A673 (cell line): ENCODE results near the gene ANP32B. TPM values are rescaled to one million over a fixed set of nuclear protein-coding genes. Genes with fewer than 3 reads are reported as not detected.
A peak's percentile ranks its signal among the peaks of the same experiment; 100 is the strongest.

ENCODE experiments used
- BruUV-seq: library from RNA; stranded (reverse); fragments of 400-500 nt; replicated peaks from 2 replicates; lab custom pipeline; 2021; lab: Mats Ljungman, UMichigan
- CTCF ChIA-PET: fragments of 300-600 bp; sonication (Branson Sonifier 250); formaldehyde crosslinking; loops from one replicate; lab custom pipeline; 2022; ENCODE audit warnings: antibody characterized with exemption; lab: Charles Lee
- POLR2A ChIA-PET: fragments of 300-600 bp; sonication (Branson Sonifier 250); formaldehyde crosslinking; loops from one replicate; lab custom pipeline; 2022; ENCODE audit warnings: antibody characterized with exemption; ENCODE audit not compliant: low non-redundant PET; lab: Charles Lee
- DNase-seq: peaks from one replicate; pipeline ENCODE4 v3.0.0-alpha.2; 2015; ENCODE audit warnings: low spot score
- H3K27ac ChIP-seq: fragments of 200-600 bp; sonication (generic); 2 replicates; pipeline ENCODE4 v1.5.1; 2016; ENCODE audit warnings: mixed run types, low read depth, mild to moderate bottlenecking, mixed read lengths, antibody characterized with exemption, low read length; ENCODE audit not compliant: poor library complexity, severe bottlenecking
- H3K27me3 ChIP-seq: fragments of 200-600 bp; sonication (generic); replicated peaks from 2 replicates; pipeline ENCODE4 v1.6.1; 2017; ENCODE audit warnings: mixed run types, low read depth, mild to moderate bottlenecking, mixed read lengths, antibody characterized with exemption, low read length; ENCODE audit not compliant: insufficient read depth, poor library complexity
- H3K36me3 ChIP-seq: fragments of 200-600 bp; sonication (generic); 2 replicates; pipeline ENCODE4 v1.6.1; 2016; ENCODE audit warnings: mixed run types, mild to moderate bottlenecking, mixed read lengths, antibody characterized with exemption, low read length; ENCODE audit not compliant: insufficient read depth, poor library complexity, severe bottlenecking
- H3K4me1 ChIP-seq: fragments of 200-600 bp; sonication (generic); 2 replicates; pipeline ENCODE4 v1.6.1; 2017; ENCODE audit warnings: mixed run types, mild to moderate bottlenecking, mixed read lengths, antibody characterized with exemption, low read length; ENCODE audit not compliant: insufficient read depth, poor library complexity, severe bottlenecking
- H3K4me3 ChIP-seq: fragments of 200-600 bp; sonication (generic); 2 replicates; pipeline ENCODE4 v1.5.1; 2016; ENCODE audit warnings: low read depth, mixed run types, mild to moderate bottlenecking, mixed read lengths, low read length; ENCODE audit not compliant: poor library complexity, severe bottlenecking
- H3K9me3 ChIP-seq: fragments of 200-600 bp; sonication (generic); 2 replicates; pipeline ENCODE4 v1.6.1; 2016; ENCODE audit warnings: mixed run types, low read depth, mild to moderate bottlenecking, mixed read lengths, antibody characterized with exemption, low read length; ENCODE audit not compliant: poor library complexity, severe bottlenecking
- EZH2 ChIP-seq: fragments of 200-600 bp; sonication (generic); IDR thresholded peaks from 2 replicates; pipeline ENCODE4 v1.6.1; 2017; ENCODE audit warnings: borderline replicate concordance, low read depth, mild to moderate bottlenecking, mixed read lengths, antibody characterized with exemption, low read length; ENCODE audit not compliant: poor library complexity, severe bottlenecking
- intact Hi-C: fragments of 100-400 bp; cut with micrococcal nuclease; formaldehyde crosslinking; loops from one replicate; pipeline ENCODE4 v1.10.0; 2022; ENCODE audit not compliant: unreplicated experiment
- total RNA-seq: library from RNA; stranded (reverse); gene quantifications from 2 replicates; pipeline ENCODE4 v1.2.3, GENCODE V29; 2021
- TF ChIP-seq, protein P1 (sequence below): fragments of 300-800, 200-600 bp; sonication (generic); conservative IDR thresholded peaks from 2 replicates; pipeline ENCODE4 v1.5.1; 2017; ENCODE audit warnings: low read depth, mild to moderate bottlenecking, antibody characterized with exemption, low read length, moderate library complexity, mixed read lengths

ANP32B gene
- total RNA-seq, 1 experiment from 2014 or later, result 237 TPM

DNA sequence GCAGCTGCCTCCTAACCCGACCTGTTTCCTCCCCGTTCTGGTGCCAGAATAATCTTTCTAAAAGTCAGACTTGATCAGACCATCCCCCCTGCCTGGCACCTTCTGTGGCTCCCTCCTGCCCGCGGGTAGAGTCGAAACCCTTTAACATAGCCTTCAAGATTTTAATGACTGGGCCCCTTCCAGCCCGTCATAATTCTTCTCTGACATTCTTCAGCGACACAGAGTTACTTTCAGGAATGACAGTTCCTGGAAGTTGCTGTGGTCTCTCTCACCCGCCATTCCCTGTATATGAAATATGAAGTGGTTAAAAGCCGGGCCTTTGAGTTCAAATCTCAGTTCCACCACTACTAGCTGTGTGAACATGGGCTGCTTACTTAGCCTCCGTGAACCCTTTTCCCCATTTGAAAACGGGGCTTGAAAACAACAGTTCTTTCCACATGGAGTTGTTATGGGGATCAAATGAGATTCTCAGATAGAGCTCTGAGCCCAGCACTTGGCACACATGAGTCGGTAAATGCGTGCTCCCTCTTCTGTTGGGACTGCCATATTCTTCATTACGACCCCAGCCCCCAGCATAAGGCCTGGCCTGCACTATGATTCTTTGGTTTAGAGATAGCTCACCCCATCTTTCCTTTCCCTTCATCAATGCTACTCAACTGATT lies 74.1 kb downstream of the ANP32B start:
- ChIA-PET POLR2A (interaction anchor here (0.6 kb wide), 1 partner anchor 135 kb away, joined by 6 read pairs; the partner anchor contains the start of gene CORO2A), CTCF (no interaction called here)
- Histone ChIP-seq H3K27ac (peak overlapping the region; percentile 78), H3K27me3 (no peaks in the 10 kb centered on the region), H3K9me3 (no peaks in the 10 kb centered on the region), H3K4me3 (peak overlapping the region; percentile 85), H3K36me3 (peaks cover 5% of the 10 kb centered on the region), H3K4me1 (no peaks in the 10 kb centered on the region)
- BruUV-seq, result no TSS peak
- peak; percentile 24 for DNase-seq
- TF ChIP-seq, protein P1, sequence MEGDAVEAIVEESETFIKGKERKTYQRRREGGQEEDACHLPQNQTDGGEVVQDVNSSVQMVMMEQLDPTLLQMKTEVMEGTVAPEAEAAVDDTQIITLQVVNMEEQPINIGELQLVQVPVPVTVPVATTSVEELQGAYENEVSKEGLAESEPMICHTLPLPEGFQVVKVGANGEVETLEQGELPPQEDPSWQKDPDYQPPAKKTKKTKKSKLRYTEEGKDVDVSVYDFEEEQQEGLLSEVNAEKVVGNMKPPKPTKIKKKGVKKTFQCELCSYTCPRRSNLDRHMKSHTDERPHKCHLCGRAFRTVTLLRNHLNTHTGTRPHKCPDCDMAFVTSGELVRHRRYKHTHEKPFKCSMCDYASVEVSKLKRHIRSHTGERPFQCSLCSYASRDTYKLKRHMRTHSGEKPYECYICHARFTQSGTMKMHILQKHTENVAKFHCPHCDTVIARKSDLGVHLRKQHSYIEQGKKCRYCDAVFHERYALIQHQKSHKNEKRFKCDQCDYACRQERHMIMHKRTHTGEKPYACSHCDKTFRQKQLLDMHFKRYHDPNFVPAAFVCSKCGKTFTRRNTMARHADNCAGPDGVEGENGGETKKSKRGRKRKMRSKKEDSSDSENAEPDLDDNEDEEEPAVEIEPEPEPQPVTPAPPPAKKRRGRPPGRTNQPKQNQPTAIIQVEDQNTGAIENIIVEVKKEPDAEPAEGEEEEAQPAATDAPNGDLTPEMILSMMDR, result no peak
- no peak for TF ChIP-seq EZH2
- intact Hi-C loops, result no loop called here

DNA sequence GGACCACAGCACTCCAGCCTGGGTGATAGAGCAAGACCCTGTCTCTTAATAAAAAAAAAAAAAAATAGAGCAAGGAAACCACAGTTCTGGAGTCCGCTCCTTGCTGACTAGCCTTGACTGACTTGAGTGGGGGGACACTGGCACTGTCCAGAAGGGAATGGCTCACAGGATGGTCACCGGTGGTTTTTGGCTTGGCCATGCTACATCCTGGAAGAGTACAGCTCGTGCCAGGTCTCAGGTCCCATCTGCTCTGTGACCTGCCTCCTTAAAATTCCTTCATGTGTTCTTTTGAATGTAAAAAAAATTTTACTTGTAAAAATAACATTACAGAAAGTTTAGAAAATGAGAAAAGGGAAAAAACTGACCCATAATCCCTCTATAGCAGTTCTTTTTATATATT lies 79.0 kb downstream of the ANP32B start:
- BruUV-seq, result no TSS peak
- ChIA-PET CTCF (no interaction called here), POLR2A (no interaction called here)
- Histone ChIP-seq H3K9me3 (no peaks in the 10 kb centered on the region), H3K27me3 (no peaks in the 10 kb centered on the region), H3K4me3 (no peak overlapping the region), H3K36me3 (peaks cover 8% of the 10 kb centered on the region), H3K4me1 (no peaks in the 10 kb centered on the region), H3K27ac (no peak overlapping the region)
- TF ChIP-seq, protein P1, result no peak
- TF ChIP-seq EZH2, result no peak
- no peak for DNase-seq
- intact Hi-C loops, result no loop called here

DNA sequence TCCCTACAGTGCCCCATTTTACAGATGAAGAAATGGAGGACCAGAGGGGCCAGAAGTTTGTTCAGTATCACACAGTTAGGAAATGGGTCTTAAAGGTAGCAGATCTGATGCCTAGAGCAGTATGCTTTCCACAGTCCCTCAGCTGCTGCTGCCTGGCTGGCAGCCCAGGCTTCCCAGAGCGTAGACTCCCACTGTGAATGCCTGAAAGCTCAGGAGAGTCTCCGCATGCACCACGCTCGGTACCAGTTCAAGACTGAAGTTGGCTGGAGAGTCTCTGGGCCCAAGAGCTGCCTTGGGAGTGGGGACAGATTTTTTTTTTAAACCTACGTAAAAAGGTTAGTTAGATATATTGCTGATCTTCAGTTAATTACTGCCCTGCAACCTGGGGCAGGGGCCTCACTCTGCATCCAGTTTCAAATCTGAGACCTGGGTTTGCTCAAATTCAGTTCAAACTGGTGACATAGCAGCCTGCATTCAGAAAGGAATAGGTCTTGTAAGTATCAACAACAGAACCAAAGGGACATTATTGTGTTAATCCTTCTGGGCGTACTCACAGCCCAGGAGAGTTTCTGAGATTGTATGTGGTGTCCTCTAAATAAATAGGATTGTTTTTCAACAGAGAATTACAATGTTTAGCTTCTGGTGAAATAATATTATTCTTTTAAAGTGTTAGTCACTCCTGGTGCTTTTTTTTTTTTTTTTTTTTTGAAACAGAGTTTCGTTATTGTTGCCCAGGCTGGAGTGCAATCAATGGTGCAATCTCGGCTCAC lies 81.7 kb downstream of the ANP32B start:
- Histone ChIP-seq H3K36me3 (peaks cover 8% of the 10 kb centered on the region), H3K4me3 (no peak overlapping the region), H3K27me3 (no peaks in the 10 kb centered on the region), H3K27ac (no peak overlapping the region), H3K4me1 (no peaks in the 10 kb centered on the region), H3K9me3 (no peaks in the 10 kb centered on the region)
- DNase-seq, result no peak
- TF ChIP-seq EZH2, result no peak
- TF ChIP-seq, protein P1, result no peak
- BruUV-seq, result no TSS peak
- intact Hi-C loops, result no loop called here
- ChIA-PET CTCF (no interaction called here), POLR2A (interaction anchor here (0.6 kb wide), 1 partner anchor 59 kb away, joined by 4 read pairs; no protein-coding TSS in a partner anchor)

Other genes starting within 250 kb of the ANP32B start
- not detected in 2 replicates for gene FOXE1, start 130.1 kb upstream of the ANP32B start, total RNA-seq
- gene TRMO, start 60.8 kb upstream of the ANP32B start, total RNA-seq, result 8.9 and 10.3 TPM in 2 replicates
- not detected in 2 replicates for gene HEMGN, start 45.2 kb upstream of the ANP32B start, total RNA-seq
- gene NANS, start 73.4 kb downstream of the ANP32B start, total RNA-seq, result 40.6 and 41.9 TPM in 2 replicates
- gene TRIM14, start 135.9 kb downstream of the ANP32B start, total RNA-seq, result 3.8 and 5.4 TPM in 2 replicates
- 0.52 and 0.68 TPM in 2 replicates for gene CORO2A, start 209.3 kb downstream of the ANP32B start, total RNA-seq